GM12878 (cell line): ENCODE results near the gene PRKG1. TPM values are rescaled to one million over a fixed set of nuclear protein-coding genes. Genes with fewer than 3 reads are reported as not detected.

ENCODE experiments used
- ATAC-seq: fragments of 200-7000 bp; cut with Tn5 transposase; 3 replicates; pipeline ENCODE4 v1.9.1; 2020; ENCODE audit warnings: mild to moderate bottlenecking, moderate library complexity
- BruUV-seq: library from RNA; stranded (reverse); fragments of 400-500 nt; replicated peaks from 2 replicates; lab custom pipeline; 2021; lab: Mats Ljungman, UMichigan
- CTCF ChIA-PET: fragments of 300-600 bp; sonication (Branson Sonifier 250); formaldehyde crosslinking; extraction: SDS; loops from one replicate; lab custom pipeline; 2021; ENCODE audit warnings: inconsistent platforms; lab: Yijun Ruan, JAX
- POLR2A ChIA-PET: fragments of 350-600 bp; formaldehyde crosslinking; extraction: SDS; loops from one replicate; lab custom pipeline; 2021; ENCODE audit warnings: inconsistent platforms; lab: Charles Lee
- RAD21 ChIA-PET: fragments of 300-600 bp; sonication (Branson Sonifier 250); formaldehyde crosslinking; loops from one replicate; lab custom pipeline; 2023; ENCODE audit warnings: antibody characterized with exemption; ENCODE audit not compliant: unreplicated experiment; lab: Charles Lee
- SMC1A ChIA-PET: fragments of 300-600 bp; sonication (Branson Sonifier 250); formaldehyde crosslinking; loops from one replicate; lab custom pipeline; 2023; ENCODE audit not compliant: unreplicated experiment, uncharacterized antibody; lab: Charles Lee
- DNase-seq: peaks from one replicate; pipeline ENCODE4 v3.0.0-alpha.2; 2011; ENCODE audit warnings: low read depth, low spot score
- FAIRE-seq: peaks from 3 replicates; lab custom pipeline; 2011; peaks lifted over from hg19 to GRCh38; lab: Jason Lieb, UNC
- H2AFZ ChIP-seq: 2 replicates; pipeline ENCODE4 v1.6.0; 2011; ENCODE audit warnings: low read depth, low read length, control low read depth; ENCODE audit not compliant: control insufficient read depth
- H3K27ac ChIP-seq: 2 replicates; pipeline ENCODE4 v1.5.1; 2011; ENCODE audit warnings: control low read depth; ENCODE audit not compliant: control insufficient read depth, insufficient read depth
- H3K27me3 ChIP-seq, 2 experiments: replicated peaks in 1 of 2; 2 replicates each; pipeline versions ENCODE4 v1.6.0 to v1.6.1; 2011; ENCODE audit warnings: low read length in 1 of 2; ENCODE audit not compliant: control insufficient read depth in 2 of 2, insufficient read depth in 2 of 2
- H3K36me3 ChIP-seq, 2 experiments: 2 replicates each; pipeline ENCODE4 v1.5.1; 2011; ENCODE audit warnings: low read length in 1 of 2; ENCODE audit not compliant: control insufficient read depth in 2 of 2, insufficient read depth in 2 of 2
- H3K4me1 ChIP-seq: 2 replicates; pipeline ENCODE4 v1.6.1; 2011; ENCODE audit warnings: mild to moderate bottlenecking, low read length, moderate library complexity, mixed read lengths; ENCODE audit not compliant: control insufficient read depth, insufficient read depth
- H3K4me2 ChIP-seq: 2 replicates; pipeline ENCODE4 v1.6.0; 2011; ENCODE audit warnings: control low read depth; ENCODE audit not compliant: control insufficient read depth, insufficient read depth
- H3K4me3 ChIP-seq: fragments of 200-600 bp; sonication (generic); 2 replicates; pipeline ENCODE4 v1.5.1; 2016
- H3K79me2 ChIP-seq: 2 replicates; pipeline ENCODE4 v1.6.0; 2011; ENCODE audit warnings: low read length; ENCODE audit not compliant: control insufficient read depth, insufficient read depth
- H3K9ac ChIP-seq: 2 replicates; pipeline ENCODE4 v1.8.0; 2011; ENCODE audit warnings: low read length, control low read depth, mixed read lengths; ENCODE audit not compliant: control insufficient read depth, insufficient read depth
- H3K9me3 ChIP-seq: replicated peaks from 3 replicates; pipeline ENCODE4 v1.5.1; 2011; ENCODE audit warnings: mild to moderate bottlenecking, low read length; ENCODE audit not compliant: control insufficient read depth, insufficient read depth
- H4K20me1 ChIP-seq: 2 replicates; pipeline ENCODE4 v1.6.0; 2011; ENCODE audit not compliant: control insufficient read depth, insufficient read depth
- HDGF ChIP-seq: fragments of 450-650 bp; IDR thresholded peaks from 2 replicates; pipeline ENCODE4 v1.6.1; 2016; ENCODE audit warnings: antibody characterized with exemption
- IKZF1 ChIP-seq: fragments of 450-650 bp; conservative IDR thresholded peaks from 2 replicates; pipeline ENCODE4 v1.6.1; 2017; ENCODE audit warnings: antibody characterized with exemption, mild to moderate bottlenecking
- IKZF2 ChIP-seq, 2 experiments: fragments of 450-650 bp; IDR thresholded peaks; 2 replicates each; pipeline ENCODE4 v1.6.1; 2017; ENCODE audit warnings: mild to moderate bottlenecking in 2 of 2, moderate library complexity in 2 of 2
- IRF4 ChIP-seq: IDR thresholded peaks from 2 replicates; pipeline ENCODE4 v1.6.1; 2011; ENCODE audit warnings: low read depth, low read length
- MEF2A ChIP-seq: IDR thresholded peaks from 2 replicates; pipeline ENCODE4 v1.6.1; 2011; ENCODE audit warnings: low read depth, mild to moderate bottlenecking, low read length, moderate library complexity; ENCODE audit not compliant: insufficient read depth
- MEF2B ChIP-seq: fragments of 450-650 bp; IDR thresholded peaks from 2 replicates; pipeline ENCODE4 v1.6.1; 2018; ENCODE audit warnings: mild to moderate bottlenecking, moderate library complexity; ENCODE audit not compliant: partially characterized antibody, poor library complexity, severe bottlenecking
- MXI1 ChIP-seq: fragments of 150-350 bp; IDR thresholded peaks from 2 replicates; pipeline ENCODE4 v1.6.1; 2011; ENCODE audit warnings: low read depth, mild to moderate bottlenecking, inconsistent platforms, low read length, improper control_type of control experiment
- MYC ChIP-seq: IDR thresholded peaks from 2 replicates; pipeline ENCODE4 v1.6.1; 2011; ENCODE audit warnings: mild to moderate bottlenecking, low read length, moderate library complexity, inconsistent platforms; ENCODE audit not compliant: insufficient read depth, insufficient replicate concordance, insufficient read length, severe bottlenecking
- NFYA ChIP-seq: IDR thresholded peaks from 2 replicates; pipeline ENCODE4 v1.6.1; 2011; ENCODE audit warnings: low read depth, mild to moderate bottlenecking, low read length, improper control_type of control experiment, borderline replicate concordance
- NFYB ChIP-seq: IDR thresholded peaks from 2 replicates; pipeline ENCODE4 v1.6.1; 2011; ENCODE audit warnings: low read depth, mild to moderate bottlenecking, low read length, improper control_type of control experiment, moderate library complexity; ENCODE audit not compliant: insufficient read depth
- NR2C2 ChIP-seq: IDR thresholded peaks from 2 replicates; pipeline ENCODE4 v1.6.1; 2011; ENCODE audit warnings: borderline replicate concordance, low read depth; ENCODE audit not compliant: control insufficient read depth, insufficient read length
- NRF1 ChIP-seq: conservative IDR thresholded peaks from 2 replicates; pipeline ENCODE4 v1.6.1; 2011; ENCODE audit warnings: mild to moderate bottlenecking, low read depth, low read length, improper control_type of control experiment
- PAX5 ChIP-seq: IDR thresholded peaks from 2 replicates; pipeline ENCODE4 v1.6.1; 2011; ENCODE audit warnings: low read depth, low read length, borderline replicate concordance
- RAD21 ChIP-seq: IDR thresholded peaks from 2 replicates; pipeline ENCODE4 v1.6.1; 2011; ENCODE audit warnings: mild to moderate bottlenecking, low read depth, low read length, moderate library complexity; ENCODE audit not compliant: insufficient read depth
- TCF3 ChIP-seq: IDR thresholded peaks from 2 replicates; pipeline ENCODE4 v1.6.1; 2012; ENCODE audit warnings: low read depth, mild to moderate bottlenecking, low read length, borderline replicate concordance; ENCODE audit not compliant: insufficient read depth
- ZNF384 ChIP-seq: IDR thresholded peaks from 2 replicates; pipeline ENCODE4 v1.6.1; 2012; ENCODE audit warnings: low read depth, mild to moderate bottlenecking, low read length, improper control_type of control experiment, borderline replicate concordance
- WGBS: methylation state at CpG from one replicate; pipeline ENCODE4 v1.1.6; 2016; ENCODE audit warnings: low lambda C conversion rate; ENCODE audit not compliant: insufficient replicate concordance, insufficient coverage; ENCODE audit errors: missing lambda C conversion rate; 5-methylcytosine and 5-hydroxymethylcytosine counted together
- in situ Hi-C: fragments of 300-500 bp; cut with MboI; formaldehyde crosslinking; loops from 9 replicates; pipeline ENCODE4 v1.14.3; 2018; ENCODE audit warnings: mixed read lengths
- intact Hi-C: fragments of 100-400 bp; cut with micrococcal nuclease; formaldehyde crosslinking; loops from one replicate; pipeline ENCODE4 v1.14.2; 2022; ENCODE audit not compliant: unreplicated experiment
- polyA plus RNA-seq, 11 experiments: library from polyadenylated mRNA; depleted of rRNA in 4 of 11; unstranded in 6 of 11; stranded (reverse) in 5 of 11; fragments of >200 nt; fragmentation: Nextera tagmentation in 4 of 11; fragmentation: Illumina TruSeq in 1 of 11; extraction: Ambion mirVana in 4 of 11; extraction: Trizol in 1 of 11; gene quantifications; 1 replicate in 1 of 11; 2 replicates in 10 of 11; pipeline versions ENCODE4 v1.2.1 to v1.2.3, GENCODE V29; 2011 to 2016; ENCODE audit warnings: inconsistent platforms in 2 of 11, missing spikeins in 2 of 11, low read depth in 1 of 11
- total RNA-seq, 4 experiments: library from RNA; depleted of rRNA in 3 of 4; stranded (reverse); fragments of >200 nt in 3 of 4; fragmentation: Illumina TruSeq in 1 of 4; extraction: Trizol in 1 of 4; gene quantifications; 2 replicates each; pipeline versions ENCODE4 v1.2.1 to v1.2.3, GENCODE V29; 2013 to 2021
- TF ChIP-seq, protein P1 (sequence below): fragments of 450-650 bp; IDR thresholded peaks from 2 replicates; pipeline ENCODE4 v1.6.1; 2016; ENCODE audit warnings: mild to moderate bottlenecking
- TF ChIP-seq, protein P2 (sequence below): fragments of 450-650 bp; conservative IDR thresholded peaks from 2 replicates; pipeline ENCODE4 v1.6.1; 2017; ENCODE audit warnings: mild to moderate bottlenecking, moderate library complexity
- TF ChIP-seq, protein P3 (sequence below): IDR thresholded peaks from 2 replicates; pipeline ENCODE4 v1.6.1; 2012; ENCODE audit warnings: low read length, inconsistent platforms

PRKG1 gene
- total and polyA plus RNA-seq, 10 of the 15 experiments (the other 5 are each of a cell fraction or from before 2014, with no cell fraction given), result 0.04 to 0.05 TPM; not detected in 8

DNA sequence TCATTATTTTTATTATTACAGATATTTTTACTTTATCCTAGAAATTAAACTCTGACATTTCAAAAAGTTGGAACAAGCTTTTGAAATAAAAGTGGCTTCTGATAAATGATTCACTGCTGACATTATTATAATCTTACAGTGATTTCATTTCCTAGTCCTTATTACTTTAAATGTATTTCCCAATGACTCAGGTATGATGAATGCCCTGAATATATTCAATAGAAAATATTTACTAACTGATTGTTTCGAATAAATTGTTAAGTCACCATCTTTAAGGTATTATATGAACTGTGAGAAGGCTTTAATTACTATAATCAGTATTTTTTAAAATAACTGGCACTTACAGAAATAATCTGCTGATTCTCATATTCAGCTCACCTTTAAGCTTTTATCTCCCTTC, 1261.4 kb downstream of the PRKG1 start (continued):
- TF ChIP-seq, protein P1, sequence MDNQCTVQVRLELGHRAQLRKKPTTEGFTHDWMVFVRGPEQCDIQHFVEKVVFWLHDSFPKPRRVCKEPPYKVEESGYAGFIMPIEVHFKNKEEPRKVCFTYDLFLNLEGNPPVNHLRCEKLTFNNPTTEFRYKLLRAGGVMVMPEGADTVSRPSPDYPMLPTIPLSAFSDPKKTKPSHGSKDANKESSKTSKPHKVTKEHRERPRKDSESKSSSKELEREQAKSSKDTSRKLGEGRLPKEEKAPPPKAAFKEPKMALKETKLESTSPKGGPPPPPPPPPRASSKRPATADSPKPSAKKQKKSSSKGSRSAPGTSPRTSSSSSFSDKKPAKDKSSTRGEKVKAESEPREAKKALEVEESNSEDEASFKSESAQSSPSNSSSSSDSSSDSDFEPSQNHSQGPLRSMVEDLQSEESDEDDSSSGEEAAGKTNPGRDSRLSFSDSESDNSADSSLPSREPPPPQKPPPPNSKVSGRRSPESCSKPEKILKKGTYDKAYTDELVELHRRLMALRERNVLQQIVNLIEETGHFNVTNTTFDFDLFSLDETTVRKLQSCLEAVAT, result no peak

DNA sequence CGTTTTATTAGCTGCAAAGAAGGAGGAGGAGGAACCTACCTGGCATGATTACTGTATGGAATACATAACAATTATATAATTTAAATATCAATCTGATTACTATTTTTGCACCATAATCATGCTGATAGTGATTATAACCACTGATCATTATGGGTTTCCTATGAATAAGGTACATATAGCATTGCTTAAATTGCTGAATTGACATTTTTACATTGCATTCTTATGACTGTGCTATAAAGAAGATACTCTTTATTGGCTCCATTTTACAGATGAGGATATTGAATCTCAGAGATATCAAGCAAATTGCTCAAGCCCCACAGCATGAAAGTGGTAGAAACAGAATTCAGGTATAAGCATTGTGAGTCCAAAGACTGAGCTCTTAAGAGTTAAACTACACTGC, 1262.9 kb downstream of the PRKG1 start:
- RAD21 ChIA-PET, result no interaction called here

More for the DNA sequence above, 1262.9 kb downstream of the PRKG1 start:
- H2AFZ ChIP-seq, result no peak overlapping the region
- H3K79me2 ChIP-seq, result no peaks in the 10 kb centered on the region
- WGBS, result 0% methylated on average over 1 of the region's 1 CpG
- DNase-seq (no peak), ATAC-seq (no peak), FAIRE-seq (no peak)
- no peaks in the 10 kb centered on the region for H3K9me3 ChIP-seq
- ChIA-PET POLR2A (no interaction called here), SMC1A (interaction anchor here (1.1 to 1.3 kb wide), 2 partner anchors 11 to 230 kb away, joined by 3 to 5 read pairs; no protein-coding TSS in a partner anchor), CTCF (interaction anchor here (0.7 kb wide), 1 partner anchor 12 kb away, joined by 3 read pairs; no protein-coding TSS in a partner anchor)
- no peak overlapping the region for H3K4me3 ChIP-seq
- intact Hi-C loops (no loop called here), in situ Hi-C loops (no loop called here)
- H3K4me1 ChIP-seq, result no peaks in the 10 kb centered on the region
- no TSS peak for BruUV-seq
- H3K27me3 ChIP-seq, result no peaks in the 10 kb centered on the region
- no peak overlapping the region for H3K9ac ChIP-seq
- H4K20me1 ChIP-seq, result no peaks in the 10 kb centered on the region
- no peak overlapping the region for H3K27ac ChIP-seq
- H3K36me3 ChIP-seq, result no peaks in the 10 kb centered on the region
- no peak overlapping the region for H3K4me2 ChIP-seq
- TF ChIP-seq ZNF384, result no peak
- no peak for TF ChIP-seq MEF2B
- TF ChIP-seq, protein P2, sequence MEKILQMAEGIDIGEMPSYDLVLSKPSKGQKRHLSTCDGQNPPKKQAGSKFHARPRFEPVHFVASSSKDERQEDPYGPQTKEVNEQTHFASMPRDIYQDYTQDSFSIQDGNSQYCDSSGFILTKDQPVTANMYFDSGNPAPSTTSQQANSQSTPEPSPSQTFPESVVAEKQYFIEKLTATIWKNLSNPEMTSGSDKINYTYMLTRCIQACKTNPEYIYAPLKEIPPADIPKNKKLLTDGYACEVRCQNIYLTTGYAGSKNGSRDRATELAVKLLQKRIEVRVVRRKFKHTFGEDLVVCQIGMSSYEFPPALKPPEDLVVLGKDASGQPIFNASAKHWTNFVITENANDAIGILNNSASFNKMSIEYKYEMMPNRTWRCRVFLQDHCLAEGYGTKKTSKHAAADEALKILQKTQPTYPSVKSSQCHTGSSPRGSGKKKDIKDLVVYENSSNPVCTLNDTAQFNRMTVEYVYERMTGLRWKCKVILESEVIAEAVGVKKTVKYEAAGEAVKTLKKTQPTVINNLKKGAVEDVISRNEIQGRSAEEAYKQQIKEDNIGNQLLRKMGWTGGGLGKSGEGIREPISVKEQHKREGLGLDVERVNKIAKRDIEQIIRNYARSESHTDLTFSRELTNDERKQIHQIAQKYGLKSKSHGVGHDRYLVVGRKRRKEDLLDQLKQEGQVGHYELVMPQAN, result no peak
- TF ChIP-seq RAD21, result no peak
- TF ChIP-seq IKZF2 (IDR thresholded peaks at IDR 0.05), result no peak
- no peak for TF ChIP-seq MXI1
- no peak for TF ChIP-seq NFYA
- TF ChIP-seq, protein P3, sequence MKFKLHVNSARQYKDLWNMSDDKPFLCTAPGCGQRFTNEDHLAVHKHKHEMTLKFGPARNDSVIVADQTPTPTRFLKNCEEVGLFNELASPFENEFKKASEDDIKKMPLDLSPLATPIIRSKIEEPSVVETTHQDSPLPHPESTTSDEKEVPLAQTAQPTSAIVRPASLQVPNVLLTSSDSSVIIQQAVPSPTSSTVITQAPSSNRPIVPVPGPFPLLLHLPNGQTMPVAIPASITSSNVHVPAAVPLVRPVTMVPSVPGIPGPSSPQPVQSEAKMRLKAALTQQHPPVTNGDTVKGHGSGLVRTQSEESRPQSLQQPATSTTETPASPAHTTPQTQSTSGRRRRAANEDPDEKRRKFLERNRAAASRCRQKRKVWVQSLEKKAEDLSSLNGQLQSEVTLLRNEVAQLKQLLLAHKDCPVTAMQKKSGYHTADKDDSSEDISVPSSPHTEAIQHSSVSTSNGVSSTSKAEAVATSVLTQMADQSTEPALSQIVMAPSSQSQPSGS, result no peak
- no peak for TF ChIP-seq IKZF1
- no peak for TF ChIP-seq NR2C2
- no peak for TF ChIP-seq NRF1
- no peak for TF ChIP-seq PAX5
- TF ChIP-seq TCF3, result no peak
- no peak for TF ChIP-seq HDGF
- TF ChIP-seq MYC, result no peak
- no peak for TF ChIP-seq MEF2A
- no peak for TF ChIP-seq IRF4
- TF ChIP-seq NFYB, result no peak
